HG02798 (cell line): Measurements from ENCODE around the gene HSPA1A.

Experiments
- ATAC-seq: cut with Tn5 transposase; IDR thresholded peaks from one replicate; pipeline ENCODE4 v1.9.1; 2021; ENCODE audit warnings: mild to moderate bottlenecking; ENCODE audit not compliant: unreplicated experiment, poor library complexity

Gene HSPA1A

DNA sequence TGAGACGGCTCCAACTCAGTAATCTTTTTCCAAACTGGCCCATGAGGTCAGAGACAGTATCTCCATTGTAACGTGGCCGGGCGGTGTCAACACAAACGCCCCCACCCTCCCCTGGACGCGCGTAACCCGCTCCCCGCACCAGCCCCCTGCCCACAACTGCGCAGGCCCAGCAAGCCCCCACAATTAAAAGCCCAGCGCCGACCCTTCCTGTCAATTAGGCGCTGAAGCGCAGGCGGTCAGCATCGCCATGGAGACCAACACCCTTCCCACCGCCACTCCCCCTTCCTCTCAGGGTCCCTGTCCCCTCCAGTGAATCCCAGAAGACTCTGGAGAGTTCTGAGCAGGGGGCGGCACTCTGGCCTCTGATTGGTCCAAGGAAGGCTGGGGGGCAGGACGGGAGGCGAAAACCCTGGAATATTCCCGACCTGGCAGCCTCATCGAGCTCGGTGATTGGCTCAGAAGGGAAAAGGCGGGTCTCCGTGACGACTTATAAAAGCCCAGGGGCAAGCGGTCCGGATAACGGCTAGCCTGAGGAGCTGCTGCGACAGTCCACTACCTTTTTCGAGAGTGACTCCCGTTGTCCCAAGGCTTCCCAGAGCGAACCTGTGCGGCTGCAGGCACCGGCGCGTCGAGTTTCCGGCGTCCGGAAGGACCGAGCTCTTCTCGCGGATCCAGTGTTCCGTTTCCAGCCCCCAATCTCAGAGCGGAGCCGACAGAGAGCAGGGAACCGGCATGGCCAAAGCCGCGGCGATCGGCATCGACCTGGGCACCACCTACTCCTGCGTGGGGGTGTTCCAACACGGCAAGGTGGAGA lies at the start of gene HSPA1A, which contains the start of gene HSPA1L:
HSPA1A (plus strand) TSS at position 519 of the 814 bp plus-strand sequence; CDS start at position 733, 214 bp downstream.
HSPA1L (minus strand) TSS at position 259 of the 814 bp plus-strand sequence. CDS start 3,311 bp downstream, outside the sequence.
- peak; percentile 50 for ATAC-seq

DNA sequence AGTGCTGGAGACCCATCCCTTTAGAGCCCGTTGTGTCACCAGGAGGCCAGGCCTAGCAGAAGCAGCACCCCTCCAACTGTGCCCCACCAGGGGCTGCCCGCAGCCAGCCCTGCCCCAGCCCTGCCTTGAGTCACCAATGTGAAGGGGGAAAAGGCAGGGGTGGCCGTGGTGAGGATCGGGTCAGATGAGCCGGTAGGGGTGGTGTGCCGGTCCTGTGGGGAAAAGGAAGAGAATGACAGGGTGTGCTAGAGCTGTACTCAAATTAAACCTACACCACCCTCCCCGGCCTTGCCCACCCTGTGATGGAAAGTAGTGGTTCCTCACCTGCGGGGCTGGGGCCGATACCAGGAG lies 49.8 kb upstream of the HSPA1A start:
- no peak for ATAC-seq

DNA sequence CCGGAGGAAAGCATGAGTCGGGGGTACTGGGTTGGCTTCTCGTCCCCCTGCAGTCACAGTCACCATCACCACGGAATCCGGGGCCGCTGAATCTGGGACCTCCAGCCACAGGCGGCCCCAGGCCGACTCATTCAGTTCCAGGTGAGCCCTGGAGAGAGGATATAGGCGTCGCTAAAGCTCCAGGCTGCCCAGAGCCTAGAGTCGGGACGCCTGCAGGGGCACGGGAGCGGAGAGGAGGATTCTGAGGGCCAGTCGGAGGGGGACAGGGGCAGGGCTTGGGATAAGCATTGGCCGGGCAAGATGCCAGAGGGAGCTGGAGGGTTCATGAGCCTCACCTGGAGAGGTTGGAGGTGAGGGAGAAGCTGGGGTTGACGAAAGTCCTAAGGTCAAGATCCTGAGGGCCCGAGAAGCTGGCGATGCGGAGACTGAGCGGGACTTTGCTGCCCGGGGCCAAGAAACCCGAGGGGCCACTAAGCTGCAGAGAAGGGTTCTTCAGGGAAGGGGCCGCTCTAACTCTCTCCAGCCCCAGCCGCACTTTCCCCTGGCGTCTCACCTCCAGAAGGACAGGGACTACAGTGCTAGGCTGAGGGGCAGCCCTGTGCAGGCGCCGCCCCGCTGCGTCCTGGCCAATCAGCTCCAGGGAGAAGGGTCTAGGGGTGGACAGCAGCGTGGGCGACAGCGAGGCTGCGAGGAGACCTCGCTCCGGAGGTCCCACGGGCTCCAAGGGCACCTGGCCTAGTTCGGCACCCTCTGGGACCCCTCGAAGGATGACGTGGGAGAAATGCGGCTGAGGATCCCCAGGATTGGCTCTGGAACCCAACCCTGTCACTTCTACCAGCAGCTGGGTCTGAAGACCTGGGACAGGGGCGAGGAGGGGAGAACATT lies 49.2 kb upstream of the HSPA1A start:
- ATAC-seq: no peak

DNA sequence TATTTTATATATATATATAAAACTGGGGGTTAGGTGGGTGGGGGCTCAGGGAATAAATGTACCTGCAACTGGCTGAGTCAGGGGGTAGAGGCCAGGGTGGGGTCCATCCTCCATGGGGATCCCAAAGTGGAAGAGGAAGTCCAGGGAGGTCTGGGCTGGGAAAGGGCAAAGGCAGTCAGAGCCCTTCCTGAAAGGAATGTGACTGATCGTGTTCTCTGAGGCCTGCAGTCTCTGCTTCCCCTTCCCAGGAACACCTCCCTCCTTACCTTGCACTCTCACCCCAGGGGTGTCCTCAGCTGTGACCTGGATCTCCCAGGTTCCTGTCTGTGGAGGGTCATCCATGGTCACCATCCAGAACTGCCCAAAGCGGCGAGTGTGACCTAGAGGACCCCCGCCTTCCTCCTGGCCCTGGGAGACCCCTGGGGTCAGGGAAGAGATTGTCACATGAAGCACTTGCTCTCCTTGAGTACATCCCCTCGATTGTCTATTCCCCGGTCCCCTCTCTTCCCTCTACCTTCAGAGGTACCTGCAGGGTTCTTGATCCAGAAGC lies 48.2 kb upstream of the HSPA1A start:
- no peak for ATAC-seq

DNA sequence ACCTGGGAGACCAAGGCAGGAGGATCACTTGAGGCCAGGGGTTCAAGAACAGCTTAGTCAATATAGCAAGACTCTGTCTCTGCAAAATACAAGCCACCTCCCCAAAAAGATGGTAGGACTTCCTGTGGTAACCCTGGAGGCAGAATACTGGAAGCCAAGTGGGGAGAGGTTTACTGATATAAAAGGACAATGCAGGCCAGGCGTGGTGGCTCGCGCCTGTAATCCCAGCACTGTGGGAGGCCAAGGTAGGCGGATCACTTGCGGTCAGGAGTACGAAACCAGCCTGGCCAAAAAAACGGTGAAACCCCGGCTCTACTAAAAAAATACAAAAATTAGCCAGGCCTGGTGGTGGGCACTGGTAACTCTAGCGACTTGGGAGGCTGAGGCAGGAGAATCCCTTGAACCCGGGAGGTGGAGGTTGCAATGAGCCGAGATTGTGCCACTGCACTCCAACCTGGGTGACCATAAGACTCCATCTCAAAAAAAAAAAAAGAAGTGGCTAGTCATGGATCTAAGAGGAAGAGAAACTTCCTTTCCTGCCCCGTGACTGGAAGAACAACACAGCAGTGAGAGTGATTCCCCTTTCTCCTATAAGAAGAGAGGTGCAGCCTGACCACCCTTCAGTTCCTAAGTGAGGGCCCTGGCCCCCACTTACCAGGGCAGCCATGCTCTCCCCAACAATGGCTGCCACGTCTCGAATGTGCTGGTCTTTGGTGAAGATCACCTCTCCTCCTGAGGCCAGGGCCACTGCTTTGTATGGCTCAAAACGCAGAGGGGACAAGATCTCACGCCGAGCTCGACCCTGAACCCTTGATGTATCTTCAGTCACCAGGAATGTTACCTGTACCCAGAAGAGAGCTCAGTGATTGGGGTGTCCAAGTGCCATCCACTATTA lies 46.7 kb upstream of the HSPA1A start:
- ATAC-seq: no peak

DNA sequence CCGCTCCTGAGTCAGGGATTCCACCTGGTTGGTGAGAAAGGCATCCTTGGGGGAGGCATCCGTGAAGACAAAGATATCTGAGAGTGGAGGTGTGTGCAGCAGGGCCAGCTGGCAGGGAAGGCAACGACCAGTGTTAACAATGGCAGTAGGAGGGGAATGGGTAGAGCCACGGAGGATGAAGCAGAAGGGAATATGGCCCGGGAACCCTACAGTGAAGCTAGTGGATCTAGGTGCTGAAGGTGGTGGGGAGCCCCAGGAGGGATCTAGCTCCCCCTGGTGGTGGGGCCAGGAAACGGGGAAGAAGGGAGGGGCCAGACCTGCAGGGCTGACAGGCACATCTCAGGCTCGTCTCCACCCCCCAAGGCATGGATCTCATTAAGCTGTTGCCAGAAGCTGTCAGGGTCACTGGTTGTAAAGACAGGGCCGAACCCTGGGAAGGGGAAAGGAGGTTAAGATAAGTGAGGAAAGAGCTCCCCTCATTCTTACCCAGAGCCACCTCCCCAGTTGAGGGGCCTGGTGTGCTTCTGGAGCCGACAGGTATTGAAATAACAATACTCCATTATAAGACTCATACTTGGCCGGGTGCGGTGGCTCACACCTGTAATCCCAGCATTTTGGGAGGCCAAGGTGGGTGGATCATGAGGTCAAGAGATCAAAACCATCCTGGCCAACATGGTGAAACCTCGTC lies 45.5 kb upstream of the HSPA1A start:
- no peak for ATAC-seq

DNA sequence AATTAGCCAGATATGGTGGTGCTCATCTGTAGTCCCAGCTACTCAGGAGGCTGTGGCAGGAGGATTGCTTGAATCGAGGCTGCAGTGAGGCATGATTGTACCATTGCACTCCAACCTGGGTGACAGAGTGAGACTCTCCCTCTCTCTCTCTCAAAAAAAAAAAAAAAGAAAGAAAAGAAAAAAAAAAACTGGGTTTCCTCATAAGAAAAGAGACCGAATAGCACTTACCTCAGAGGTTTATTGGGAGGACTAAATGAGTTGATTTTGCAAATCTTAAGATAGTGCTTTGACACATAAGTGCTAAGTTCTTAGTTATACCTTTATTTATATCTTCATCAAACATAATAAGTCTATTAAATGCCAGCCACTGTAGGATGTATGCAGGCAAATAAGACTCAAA lies 44.5 kb upstream of the HSPA1A start:
- ATAC-seq: no peak

DNA sequence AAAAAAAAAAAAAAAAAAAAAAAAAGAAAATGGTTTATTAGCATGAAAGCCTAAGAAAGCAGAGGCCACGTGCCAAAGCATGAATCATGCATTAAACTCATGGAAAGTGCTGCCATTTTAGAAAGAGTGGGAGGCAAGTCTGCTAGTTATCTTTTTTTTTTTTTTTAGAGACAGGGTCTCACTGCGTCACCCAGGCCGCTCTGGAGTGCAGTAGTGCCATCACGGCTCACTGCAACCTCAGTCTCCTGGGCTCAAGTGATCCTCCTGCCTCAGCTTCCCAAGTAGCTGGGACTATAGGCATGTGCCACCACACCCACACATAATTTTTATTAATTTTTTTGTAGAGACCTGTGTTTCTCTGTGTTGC lies 43.4 kb upstream of the HSPA1A start:
- ATAC-seq: no peak

DNA sequence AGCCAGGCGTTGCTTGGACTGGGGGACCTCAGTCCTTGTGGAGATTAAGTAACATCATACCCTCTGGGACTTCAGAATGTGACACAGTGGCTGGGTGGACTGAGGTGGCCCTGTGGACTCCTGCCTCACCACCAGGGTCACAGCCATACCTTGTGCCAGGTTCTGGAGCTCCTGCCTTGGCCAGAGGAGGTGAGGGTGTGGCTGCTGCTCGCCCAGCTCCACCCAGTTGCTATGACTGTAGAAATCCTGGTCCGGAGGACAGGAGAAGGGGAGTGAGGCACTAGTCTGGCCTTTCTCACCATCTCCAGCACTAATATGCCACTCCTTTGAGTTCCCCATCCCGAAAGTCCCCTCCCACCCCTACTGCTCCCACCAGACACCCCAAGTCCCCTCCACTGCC lies 40.2 kb upstream of the HSPA1A start:
- ATAC-seq: no peak

DNA sequence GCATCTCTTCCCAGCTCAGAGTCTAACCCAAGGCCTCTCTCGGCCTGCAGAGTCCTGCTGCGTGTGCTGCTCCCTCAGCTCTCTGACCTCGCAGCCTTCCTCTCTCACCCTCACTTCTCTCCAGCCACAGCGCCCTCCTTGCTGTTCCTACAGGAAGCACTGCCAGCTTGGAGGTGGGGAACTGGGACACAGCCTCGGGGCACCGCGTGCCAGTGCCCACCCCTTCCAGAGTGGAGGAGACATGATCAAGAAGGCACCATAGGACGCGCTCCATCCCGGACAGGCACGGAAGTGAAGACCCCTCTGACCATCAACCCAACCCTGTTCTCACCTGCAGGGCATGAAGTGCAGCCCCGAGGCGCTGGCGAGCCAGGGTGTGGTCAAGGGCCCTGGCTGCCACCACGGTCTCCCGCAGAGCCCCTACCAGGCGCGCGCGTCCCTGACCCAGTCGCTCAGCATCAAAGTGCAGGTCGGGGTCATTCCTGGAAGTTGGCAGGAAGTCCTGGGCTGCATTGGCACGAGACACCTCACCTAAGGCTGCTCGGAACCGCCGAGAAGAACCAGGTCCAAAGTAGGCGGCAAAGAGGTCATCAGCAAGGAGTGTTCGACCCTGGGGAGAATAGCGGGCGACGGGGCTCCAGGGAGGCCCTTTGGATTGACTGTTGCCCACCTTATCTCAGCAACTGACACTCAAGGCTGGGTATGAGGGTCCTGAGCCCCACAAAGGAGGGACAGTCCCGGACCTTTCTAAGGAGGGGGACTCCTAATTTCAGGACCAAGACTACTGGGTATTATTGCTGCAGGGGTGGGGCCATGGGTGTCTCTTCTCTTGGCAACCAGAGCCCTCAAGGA lies 39.5 kb upstream of the HSPA1A start:
- no peak for ATAC-seq

DNA sequence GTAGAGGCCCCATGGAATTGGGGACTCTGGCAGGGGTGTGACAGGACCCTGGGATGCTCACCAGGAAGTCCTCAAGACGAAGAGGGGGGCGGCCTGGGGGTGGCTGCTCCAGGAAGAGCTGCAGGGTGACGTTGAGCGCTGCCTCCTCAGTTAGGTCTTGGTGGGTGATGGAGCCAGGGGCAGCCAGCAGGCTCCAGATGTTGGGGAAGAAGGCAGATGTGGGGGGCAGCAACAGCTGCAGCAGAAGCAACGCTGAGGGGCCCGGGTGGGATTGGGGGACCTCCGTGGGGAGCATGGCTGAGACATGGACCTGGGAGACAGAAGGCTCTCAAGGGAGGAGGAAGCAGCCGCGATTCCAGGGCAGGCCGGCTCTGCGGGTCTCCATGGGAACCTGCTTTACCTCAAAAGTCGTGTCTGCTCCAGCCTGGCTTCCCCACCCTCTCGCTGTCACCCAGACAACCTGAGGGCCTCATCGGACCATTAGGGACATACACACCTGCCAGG lies 38.8 kb upstream of the HSPA1A start:
- no peak for ATAC-seq

DNA sequence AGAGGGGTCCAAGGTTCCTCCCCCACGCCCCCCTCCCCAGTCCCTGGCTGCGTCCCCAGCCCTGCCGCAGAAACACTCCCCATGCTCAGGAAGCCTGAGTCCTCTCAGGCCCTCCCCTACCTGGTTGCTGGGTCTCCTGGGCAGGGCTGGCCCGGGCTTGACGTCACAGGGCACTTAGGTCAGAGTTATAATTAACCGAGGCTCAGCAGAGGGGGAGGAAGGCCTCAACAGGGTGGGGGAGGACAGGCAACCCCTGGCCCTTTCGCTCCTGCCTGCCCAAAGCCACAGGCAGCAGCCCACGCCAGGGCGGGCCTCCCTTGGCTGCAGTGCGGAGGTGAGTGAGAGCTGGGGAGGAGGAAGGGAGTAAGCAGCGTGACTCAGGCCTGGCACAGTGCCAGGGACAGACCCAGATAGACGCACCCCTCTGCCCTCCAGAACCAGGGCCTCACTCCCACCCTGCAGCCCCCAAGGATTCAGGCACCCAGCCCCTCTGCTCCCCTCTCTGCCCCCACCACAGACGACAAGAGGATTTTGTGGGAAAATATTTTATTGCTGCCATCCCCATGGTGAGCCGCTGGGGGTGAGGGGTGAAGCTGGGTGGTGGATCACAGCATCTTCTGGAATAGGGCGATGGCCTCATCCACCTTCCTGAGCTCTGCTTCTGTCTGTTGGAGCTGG lies 38.2 kb upstream of the HSPA1A start, which contains the start of gene VWA7:
VWA7 (minus strand) TSS at position 340 of the 678 bp plus-strand sequence. CDS start 549 bp downstream, outside the sequence.
- peak; percentile 76 for ATAC-seq

DNA sequence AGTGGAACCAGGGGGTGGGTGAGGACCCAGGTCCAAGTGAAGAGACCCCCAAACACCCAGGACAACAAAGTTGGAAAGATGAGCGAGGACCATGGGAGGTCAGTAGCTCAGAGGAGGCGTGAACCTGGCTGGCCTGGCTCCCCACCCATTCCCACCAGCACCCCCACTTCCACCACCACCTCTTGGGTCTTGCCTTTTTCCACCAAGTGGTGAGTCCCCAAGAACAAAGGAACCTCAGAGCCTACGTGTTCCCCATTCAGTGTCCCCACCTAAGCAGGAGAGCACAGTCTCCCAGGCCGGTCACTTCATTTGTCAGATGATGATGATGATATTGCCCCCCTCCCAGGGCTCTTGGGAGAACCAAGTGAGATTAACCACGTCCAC lies 37.7 kb upstream of the HSPA1A start:
- no peak for ATAC-seq

DNA sequence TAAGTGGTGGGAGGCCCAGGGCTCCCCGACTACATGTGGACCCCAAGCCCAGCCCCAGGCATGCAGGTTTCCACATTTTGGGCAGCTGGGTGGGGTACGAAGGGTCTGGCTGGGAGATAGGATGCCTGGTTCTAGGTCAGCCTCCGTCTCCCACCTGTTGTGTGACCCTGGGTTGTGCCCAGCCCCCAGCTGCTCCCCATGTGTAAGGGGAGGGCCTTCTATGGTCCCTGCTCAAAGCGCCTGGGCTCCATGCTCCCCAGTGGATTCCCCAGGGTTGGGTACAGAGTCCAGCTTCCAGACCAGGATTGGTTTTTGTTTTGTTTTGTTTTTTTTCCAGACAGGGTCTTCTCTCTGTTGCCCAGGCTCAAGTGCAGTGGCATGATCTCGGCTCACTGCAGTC lies 37.1 kb upstream of the HSPA1A start:
- ATAC-seq: no peak

DNA sequence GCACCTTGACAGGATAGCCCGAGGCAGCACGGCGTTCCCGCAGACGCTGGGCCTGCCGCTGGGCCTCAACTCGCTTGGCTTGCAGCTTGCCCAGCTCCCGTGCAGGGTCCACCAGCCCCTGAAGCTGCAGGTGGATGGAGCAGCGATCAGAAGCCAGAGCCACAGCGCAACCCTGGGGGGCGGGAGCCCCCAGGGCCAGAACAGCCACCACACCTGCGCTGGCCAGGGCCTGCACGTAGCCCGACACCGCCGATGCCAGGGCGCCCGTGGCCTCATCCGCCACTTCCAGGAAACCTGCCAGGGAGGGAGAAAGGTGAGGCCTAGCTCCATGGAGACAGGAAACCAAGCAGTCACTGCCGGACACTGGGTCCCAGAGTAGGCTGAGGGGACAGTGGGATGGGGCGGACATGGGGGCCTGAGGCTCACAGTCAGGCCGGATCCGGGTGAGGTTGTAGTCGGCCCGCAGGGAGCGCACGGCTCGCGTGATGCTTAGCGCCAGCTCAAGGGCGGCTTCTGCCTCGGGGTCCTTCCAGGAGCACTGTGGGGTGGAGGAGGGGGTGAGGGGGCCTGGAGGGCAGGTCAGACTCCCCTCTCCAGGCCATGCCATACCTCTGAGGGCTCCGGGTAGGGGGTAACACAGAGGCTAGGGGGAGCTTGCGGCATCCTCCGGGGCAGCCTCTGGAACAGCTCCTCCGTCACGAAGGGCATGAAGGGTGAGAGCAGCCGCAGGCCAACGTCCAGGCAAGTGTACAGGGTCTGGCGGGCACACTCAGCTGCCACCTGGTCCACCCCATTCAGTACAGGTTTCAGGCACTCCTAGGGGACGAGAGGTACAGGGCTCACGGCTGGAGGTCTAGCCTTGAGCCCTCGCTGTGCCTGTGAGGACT lies 36.1 kb upstream of the HSPA1A start:
- ATAC-seq: no peak

DNA sequence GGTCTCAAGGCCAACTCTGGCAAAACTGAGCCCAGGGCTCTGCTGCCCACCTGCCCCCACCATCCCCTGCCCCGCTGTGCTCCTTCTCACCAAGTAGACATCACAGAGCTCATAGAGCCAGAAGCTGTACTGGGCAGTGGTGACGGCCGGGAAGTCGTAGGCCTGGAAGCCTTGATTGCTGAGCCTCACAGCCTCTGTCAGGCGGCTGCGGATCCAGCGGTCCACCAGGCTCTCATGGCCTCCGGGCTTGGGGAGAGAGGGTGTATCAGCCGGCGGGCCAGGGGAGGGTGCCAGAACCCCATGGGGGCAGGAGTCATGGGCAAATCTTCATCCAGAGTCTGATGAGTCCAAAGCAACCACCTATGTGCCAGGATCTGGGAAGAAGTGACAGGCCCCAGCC lies 35.4 kb upstream of the HSPA1A start:
- ATAC-seq: no peak
